Ascending aorta (tissue), 2 donors: ENCODE data around the gene RASGRF1. TPM values are rescaled to one million over a fixed set of nuclear protein-coding genes. Genes with fewer than 3 reads are reported as not detected.
A peak's percentile ranks its signal among the peaks of the same experiment; 100 is the strongest.

Experiments used
- DNase-seq, 2 donors: peaks; one replicate each; pipeline ENCODE4 v3.0.0-alpha.2; 2019; ENCODE audit warnings: low spot score in 2 of 2
- H3K27ac ChIP-seq, 2 donors: fragments of 200-600 bp; sonication (generic); one replicate each; pipeline ENCODE4 v1.5.1; 2016 to 2017; ENCODE audit warnings: mild to moderate bottlenecking in 1 of 2
- H3K27me3 ChIP-seq: fragments of 200-600 bp; sonication (generic); one replicate; pipeline ENCODE4 v1.5.1; 2017
- H3K36me3 ChIP-seq, 2 donors: fragments of 200-600 bp; sonication (generic); one replicate each; pipeline ENCODE4 v1.5.1; 2016
- H3K4me1 ChIP-seq, 2 donors: fragments of 200-600 bp; sonication (generic); one replicate each; pipeline ENCODE4 v1.5.1; 2016 to 2017; ENCODE audit warnings: mild to moderate bottlenecking in 1 of 2
- H3K4me3 ChIP-seq, 2 donors: fragments of 200-600 bp; sonication (generic); one replicate each; pipeline ENCODE4 v1.5.1; 2016 to 2017; ENCODE audit warnings: mild to moderate bottlenecking in 1 of 2
- H3K9me3 ChIP-seq, 2 donors: fragments of 200-600 bp; sonication (generic); one replicate each; pipeline ENCODE4 v1.5.1; 2016
- CTCF ChIP-seq, 3 experiments: fragments of 200-600 bp in 2 of 3; fragments of 450-650 bp in 1 of 3; sonication (generic) in 2 of 3; IDR thresholded peaks; one replicate each; pipeline ENCODE4 v1.5.1; 2016 to 2019; ENCODE audit warnings: antibody characterized with exemption in 3 of 3, mild to moderate bottlenecking in 1 of 3, moderate library complexity in 1 of 3
- intact Hi-C: fragments of 100-400 bp; cut with DNase I; formaldehyde crosslinking; loops from one replicate; pipeline ENCODE4 v1.15.1; 2023
- total RNA-seq: library from RNA; depleted of rRNA; stranded (reverse); fragments of >200 nt; gene quantifications from one replicate; pipeline ENCODE4 v1.1.0, GENCODE V29; 2016

The RASGRF1 gene
- total RNA-seq, 1 donor from 2014 or later = not detected

GRCh38 chr15:78991879-78992278 lies 98.7 kb downstream of the RASGRF1 start:
- Histone ChIP-seq H3K27me3 (no peaks in the 10 kb centered on the region), H3K4me1 (peaks cover 4 to 11% of the 10 kb centered on the region in 2 donors), H3K9me3 (no peaks in the 10 kb centered on the region), H3K27ac (no peak overlapping the region), H3K4me3 (no peak overlapping the region), H3K36me3 (no peaks in the 10 kb centered on the region)
- TF ChIP-seq CTCF (IDR thresholded peaks at IDR 0.05) = no peak
- intact Hi-C loops = no loop called here
- no peak for DNase-seq

GRCh38 chr15:78991476-78991875 lies 99.1 kb downstream of the RASGRF1 start:
- DNase-seq = no peak
- Histone ChIP-seq H3K27ac (no peak overlapping the region), H3K4me3 (no peak overlapping the region), H3K4me1 (peaks cover 4 to 11% of the 10 kb centered on the region in 2 donors), H3K36me3 (no peaks in the 10 kb centered on the region), H3K27me3 (no peaks in the 10 kb centered on the region), H3K9me3 (no peaks in the 10 kb centered on the region)
- intact Hi-C loops = no loop called here
- TF ChIP-seq CTCF (IDR thresholded peaks at IDR 0.05) = no peak

DNA sequence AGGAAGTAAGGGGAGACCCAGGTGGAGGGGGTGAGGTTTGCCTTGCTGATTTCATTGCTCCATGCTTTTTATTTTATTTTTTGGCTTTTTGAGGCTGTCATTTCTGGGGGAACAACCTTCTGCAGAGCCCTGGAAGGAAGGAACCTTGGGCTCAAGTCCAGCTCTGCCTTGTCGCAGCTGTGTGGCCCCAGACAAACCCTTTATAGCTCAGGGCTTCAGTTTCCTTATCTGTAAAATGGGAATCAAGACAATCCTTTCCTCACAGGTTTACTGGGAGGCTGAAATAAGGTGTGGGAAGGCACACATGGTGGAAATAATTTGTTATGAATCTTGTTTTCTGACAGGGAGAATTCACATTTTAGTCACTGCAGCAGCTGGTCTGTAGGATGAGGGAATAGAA lies 100.3 kb downstream of the RASGRF1 start:
- Histone ChIP-seq H3K27me3 (no peaks in the 10 kb centered on the region), H3K27ac (no peak overlapping the region), H3K4me3 (no peak overlapping the region), H3K9me3 (no peaks in the 10 kb centered on the region), H3K36me3 (no peaks in the 10 kb centered on the region), H3K4me1 (peaks cover 4 to 11% of the 10 kb centered on the region in 2 donors)
- no peak for TF ChIP-seq CTCF (IDR thresholded peaks at IDR 0.05)
- intact Hi-C loops = no loop called here
- DNase-seq = no peak

GRCh38 chr15:78989701-78990240 lies 100.8 kb downstream of the RASGRF1 start:
- Histone ChIP-seq H3K27ac (peak overlapping the region in 1 of 2 donors; percentile 24), H3K36me3 (no peaks in the 10 kb centered on the region), H3K4me1 (peaks cover 4 to 11% of the 10 kb centered on the region in 2 donors), H3K27me3 (no peaks in the 10 kb centered on the region), H3K9me3 (no peaks in the 10 kb centered on the region), H3K4me3 (no peak overlapping the region)
- intact Hi-C loops = loop anchor here (10.0 kb wide), 1 partner anchor 235 kb away; no protein-coding TSS in a partner anchor
- no peak for DNase-seq
- TF ChIP-seq CTCF (IDR thresholded peaks at IDR 0.05) = no peak

- no peak for TF ChIP-seq CTCF (IDR thresholded peaks at IDR 0.05)
- Histone ChIP-seq H3K36me3 (no peaks in the 10 kb centered on the region), H3K4me1 (peaks cover 4 to 11% of the 10 kb centered on the region in 2 donors), H3K27me3 (no peaks in the 10 kb centered on the region), H3K27ac (peak overlapping the region; percentile 44 to 67), H3K9me3 (no peaks in the 10 kb centered on the region), H3K4me3 (no peak overlapping the region)
- DNase-seq = peak; percentile 80 to 89
- intact Hi-C loops = loop anchor here (10.0 kb wide), 1 partner anchor 234 kb away; no protein-coding TSS in a partner anchor
Observed at GRCh38 chr15:78988361-78988911, 102.1 kb downstream of the RASGRF1 start.
